Choroid plexus epithelial cell (primary cell): ENCODE data around the gene BLACAT1.

Source experiments
- DNase-seq: peaks from one replicate; pipeline ENCODE4 v3.0.0-alpha.2; 2010; ENCODE audit warnings: low read depth
- H3K4me3 ChIP-seq: 2 replicates; pipeline ENCODE4 v1.5.1; 2011; ENCODE audit warnings: low read depth, mild to moderate bottlenecking, control low read depth, low read length, moderate library complexity
- CTCF ChIP-seq: conservative IDR thresholded peaks from 2 replicates; pipeline ENCODE4 v1.5.1; 2011; ENCODE audit warnings: low read depth, mild to moderate bottlenecking, control low read depth, inconsistent platforms, low read length, moderate library complexity

Gene BLACAT1

GRCh38 chr1:205450448-205450847 lies 5.4 kb downstream of the BLACAT1 start:
- no peak for TF ChIP-seq CTCF
- H3K4me3 ChIP-seq, result no peak overlapping the region
- no peak for DNase-seq

GRCh38 chr1:205449750-205450443 lies 5.9 kb downstream of the BLACAT1 start:
- TF ChIP-seq CTCF, result peak; percentile 22
- DNase-seq, result peak; percentile 39
- no peak overlapping the region for H3K4me3 ChIP-seq

- no peak overlapping the region for H3K4me3 ChIP-seq
- no peak for DNase-seq
- no peak for TF ChIP-seq CTCF
Measured at GRCh38 chr1:205449254-205449749, 6.5 kb downstream of the BLACAT1 start.

- no peak overlapping the region for H3K4me3 ChIP-seq
- no peak for DNase-seq
- TF ChIP-seq CTCF, result no peak
Measured at GRCh38 chr1:205448540-205449253, 7.1 kb downstream of the BLACAT1 start.

- DNase-seq, result no peak
- no peak overlapping the region for H3K4me3 ChIP-seq
- no peak for TF ChIP-seq CTCF
Measured at GRCh38 chr1:205447457-205448341, 8.1 kb downstream of the BLACAT1 start.

- DNase-seq, result no peak
- no peak for TF ChIP-seq CTCF
- H3K4me3 ChIP-seq, result no peak overlapping the region
Measured at GRCh38 chr1:205446828-205447227, 9.0 kb downstream of the BLACAT1 start.
